Mesendoderm (in vitro differentiated cells): ENCODE results near the gene PTPRJ.

Source experiments
- DNase-seq: peaks from one replicate; pipeline ENCODE4 v3.0.0; 2013
- H2AK5ac ChIP-seq: 2 replicates; pipeline ENCODE4 v1.6.1; 2013; ENCODE audit warnings: low read length, inconsistent platforms
- H2BK120ac ChIP-seq: 2 replicates; pipeline ENCODE4 v1.6.1; 2013; ENCODE audit warnings: low read depth, mild to moderate bottlenecking, low read length, moderate library complexity, mixed read lengths
- H2BK15ac ChIP-seq: replicated peaks from 2 replicates; pipeline ENCODE4 v1.6.1; 2013; ENCODE audit warnings: low read depth, mild to moderate bottlenecking, moderate library complexity
- H2BK5ac ChIP-seq: 2 replicates; pipeline ENCODE4 v1.6.1; 2013; ENCODE audit warnings: low read length, inconsistent platforms
- H3K18ac ChIP-seq: 2 replicates; pipeline ENCODE4 v1.6.1; 2013; ENCODE audit warnings: mild to moderate bottlenecking, low read length, mixed read lengths
- H3K23ac ChIP-seq: one replicate; pipeline ENCODE4 v1.6.1; 2013; ENCODE audit warnings: low read length
- H3K27ac ChIP-seq: 2 replicates; pipeline ENCODE4 v1.5.1; 2013; ENCODE audit warnings: low read depth, mild to moderate bottlenecking, inconsistent platforms, low read length, moderate library complexity
- H3K27me3 ChIP-seq: 2 replicates; pipeline ENCODE4 v1.6.1; 2013; ENCODE audit warnings: low read length, control low read depth, mild to moderate bottlenecking, inconsistent platforms; ENCODE audit not compliant: insufficient read depth, poor library complexity
- H3K36me3 ChIP-seq: 2 replicates; pipeline ENCODE4 v1.6.1; 2013; ENCODE audit warnings: low read length, inconsistent platforms; ENCODE audit not compliant: control insufficient read depth, insufficient read depth
- H3K4ac ChIP-seq: one replicate; pipeline ENCODE4 v1.6.1; 2013; ENCODE audit warnings: low read depth, mild to moderate bottlenecking, low read length, moderate library complexity
- H3K4me1 ChIP-seq: 2 replicates; pipeline ENCODE4 v1.6.1; 2013; ENCODE audit warnings: low read depth, low read length, inconsistent platforms; ENCODE audit not compliant: control insufficient read depth
- H3K4me2 ChIP-seq: 2 replicates; pipeline ENCODE4 v1.6.1; 2013; ENCODE audit warnings: low read length
- H3K4me3 ChIP-seq: 2 replicates; pipeline ENCODE4 v1.5.1; 2013; ENCODE audit warnings: mild to moderate bottlenecking, low read length
- H3K56ac ChIP-seq: one replicate; pipeline ENCODE4 v1.6.1; 2013; ENCODE audit warnings: low read length
- H3K79me1 ChIP-seq: 2 replicates; pipeline ENCODE4 v1.6.1; 2013; ENCODE audit warnings: low read length, inconsistent platforms
- H3K79me2 ChIP-seq: 2 replicates; pipeline ENCODE4 v1.6.1; 2013; ENCODE audit warnings: mild to moderate bottlenecking, low read length; ENCODE audit not compliant: control insufficient read depth, insufficient read depth
- H3K9ac ChIP-seq: 2 replicates; pipeline ENCODE4 v1.6.1; 2013; ENCODE audit warnings: low read length, inconsistent platforms
- H4K5ac ChIP-seq: one replicate; pipeline ENCODE4 v1.6.1; 2013; ENCODE audit warnings: low read length
- H4K8ac ChIP-seq: one replicate; pipeline ENCODE4 v1.6.1; 2013; ENCODE audit warnings: low read depth, mild to moderate bottlenecking, control low read depth, low read length, moderate library complexity
- WGBS: extraction: QIAGEN DNeasy Blood & Tissue Kit; methylation state at CpG from one replicate; pipeline ENCODE4 v1.1.7; 2013; ENCODE audit warnings: low lambda C conversion rate, missing lambda C conversion rate; ENCODE audit not compliant: insufficient coverage; ENCODE audit errors: extremely low coverage; 5-methylcytosine and 5-hydroxymethylcytosine counted together

PTPRJ gene

GRCh38 chr11:48123254-48123875, 143.0 kb downstream of the PTPRJ start:
- WGBS: no CpG with 5 or more reads among the region's 8 CpGs
- DNase-seq: no peak
- Histone ChIP-seq H3K4me2 (no peak overlapping the region), H2BK5ac (no peak overlapping the region), H2BK15ac (no peak overlapping the region), H3K4ac (no peak overlapping the region), H3K4me1 (peaks cover 3% of the 10 kb centered on the region), H3K79me2 (no peaks in the 10 kb centered on the region), H3K9ac (no peak overlapping the region), H3K36me3 (no peaks in the 10 kb centered on the region), H3K79me1 (peaks cover 1% of the 10 kb centered on the region), H3K4me3 (no peak overlapping the region), H2AK5ac (no peak overlapping the region), H4K8ac (no peak overlapping the region), H2BK120ac (no peak overlapping the region), H3K18ac (no peak overlapping the region), H3K56ac (no peak overlapping the region), H3K27ac (no peak overlapping the region), H4K5ac (no peak overlapping the region), H3K27me3 (no peaks in the 10 kb centered on the region), H3K23ac (no peak overlapping the region)

- peaks cover 4% of the 10 kb centered on the region for H3K4me1 ChIP-seq
- H3K79me1 ChIP-seq: peaks cover 1% of the 10 kb centered on the region
- no CpG with 5 or more reads among the region's 6 CpGs for WGBS
Observed at GRCh38 chr11:48123934-48124755, 143.8 kb downstream of the PTPRJ start.

GRCh38 chr11:48124880-48125279, 144.5 kb downstream of the PTPRJ start:
- Histone ChIP-seq H3K23ac (no peak overlapping the region), H3K36me3 (no peaks in the 10 kb centered on the region), H3K79me2 (no peaks in the 10 kb centered on the region), H2BK5ac (no peak overlapping the region), H3K4me1 (peaks cover 4% of the 10 kb centered on the region), H3K4me3 (no peak overlapping the region), H2AK5ac (no peak overlapping the region), H3K4me2 (no peak overlapping the region), H3K27me3 (no peaks in the 10 kb centered on the region), H3K9ac (no peak overlapping the region), H2BK15ac (no peak overlapping the region), H3K27ac (no peak overlapping the region), H2BK120ac (no peak overlapping the region), H3K18ac (no peak overlapping the region), H3K79me1 (peaks cover 1% of the 10 kb centered on the region), H3K56ac (no peak overlapping the region), H4K5ac (no peak overlapping the region), H4K8ac (no peak overlapping the region), H3K4ac (no peak overlapping the region)
- DNase-seq: no peak
- no CpG with 5 or more reads among the region's 11 CpGs for WGBS

More at GRCh38 chr11:48123934-48124755, 143.8 kb downstream of the PTPRJ start:
- DNase-seq: no peak
- H3K56ac ChIP-seq: no peak overlapping the region
- no peak overlapping the region for H3K4me3 ChIP-seq
- no peaks in the 10 kb centered on the region for H3K79me2 ChIP-seq
- H3K23ac ChIP-seq: no peak overlapping the region
- H3K27ac ChIP-seq: no peak overlapping the region
- no peak overlapping the region for H3K9ac ChIP-seq
- no peaks in the 10 kb centered on the region for H3K27me3 ChIP-seq
- no peak overlapping the region for H4K8ac ChIP-seq
- H3K18ac ChIP-seq: no peak overlapping the region
- H2BK15ac ChIP-seq: no peak overlapping the region
- H4K5ac ChIP-seq: no peak overlapping the region
- no peak overlapping the region for H3K4me2 ChIP-seq
- no peak overlapping the region for H2AK5ac ChIP-seq
- H2BK120ac ChIP-seq: no peak overlapping the region
- no peak overlapping the region for H3K4ac ChIP-seq
- H3K36me3 ChIP-seq: no peaks in the 10 kb centered on the region
- no peak overlapping the region for H2BK5ac ChIP-seq

- no peak for DNase-seq
- no peak overlapping the region for H2BK120ac ChIP-seq
- H3K4ac ChIP-seq: no peak overlapping the region
- no peak overlapping the region for H3K56ac ChIP-seq
- no peak overlapping the region for H3K27ac ChIP-seq
- H4K5ac ChIP-seq: no peak overlapping the region
- H3K4me2 ChIP-seq: no peak overlapping the region
- H2BK5ac ChIP-seq: no peak overlapping the region
- no peak overlapping the region for H3K4me3 ChIP-seq
- H3K18ac ChIP-seq: no peak overlapping the region
- H4K8ac ChIP-seq: no peak overlapping the region
- H3K79me1 ChIP-seq: peaks cover 1% of the 10 kb centered on the region
- no peaks in the 10 kb centered on the region for H3K36me3 ChIP-seq
- no peak overlapping the region for H2BK15ac ChIP-seq
- H3K27me3 ChIP-seq: no peaks in the 10 kb centered on the region
- no CpG with 5 or more reads among the region's 6 CpGs for WGBS
- no peaks in the 10 kb centered on the region for H3K79me2 ChIP-seq
- H3K9ac ChIP-seq: no peak overlapping the region
- H3K4me1 ChIP-seq: peaks cover 4% of the 10 kb centered on the region
- H2AK5ac ChIP-seq: no peak overlapping the region
- H3K23ac ChIP-seq: no peak overlapping the region
Observed at GRCh38 chr11:48125866-48126265, 145.5 kb downstream of the PTPRJ start.

GRCh38 chr11:48127521-48128183, 147.3 kb downstream of the PTPRJ start:
- no peak overlapping the region for H4K8ac ChIP-seq
- no peak overlapping the region for H3K27ac ChIP-seq
- no peaks in the 10 kb centered on the region for H3K79me2 ChIP-seq
- H2BK120ac ChIP-seq: no peak overlapping the region
- no peak overlapping the region for H3K9ac ChIP-seq
- H2BK15ac ChIP-seq: no peak overlapping the region
- H3K4ac ChIP-seq: no peak overlapping the region
- peak overlapping the region; percentile 8 for H3K56ac ChIP-seq
- peaks cover 4% of the 10 kb centered on the region for H3K4me1 ChIP-seq
- H3K27me3 ChIP-seq: no peaks in the 10 kb centered on the region
- no peak overlapping the region for H3K18ac ChIP-seq
- WGBS: no CpG with 5 or more reads among the region's 22 CpGs
- no peak overlapping the region for H3K23ac ChIP-seq
- peaks cover 1% of the 10 kb centered on the region for H3K79me1 ChIP-seq
- H2BK5ac ChIP-seq: no peak overlapping the region
- no peak overlapping the region for H3K4me2 ChIP-seq
- no peaks in the 10 kb centered on the region for H3K36me3 ChIP-seq
- no peak for DNase-seq
- H3K4me3 ChIP-seq: no peak overlapping the region
- H2AK5ac ChIP-seq: no peak overlapping the region
- H4K5ac ChIP-seq: no peak overlapping the region
